Tibial nerve (tissue), 4 donors: ENCODE data around the gene TMEM151B. TPM values are rescaled to one million over a fixed set of nuclear protein-coding genes. Genes with fewer than 3 reads are reported as not detected.

Experiments used
- DNase-seq, 2 donors: peaks; one replicate each; pipeline ENCODE4 v3.0.0-alpha.2; 2019; ENCODE audit warnings: low spot score in 2 of 2
- H3K27ac ChIP-seq, 4 donors: fragments of 200-600 bp; sonication (generic) in 3 of 4; one replicate each; pipeline ENCODE4 v1.5.1; 2017 to 2019; ENCODE audit warnings: mild to moderate bottlenecking in 1 of 4
- H3K27me3 ChIP-seq, 2 donors: fragments of 200-600 bp; sonication (generic) in 1 of 2; one replicate each; pipeline versions ENCODE4 v1.5.1 to v1.6.0; 2017 to 2019
- H3K36me3 ChIP-seq, 3 donors: fragments of 200-600 bp; sonication (generic); one replicate each; pipeline ENCODE4 v1.5.1; 2018 to 2019
- H3K4me1 ChIP-seq, 4 donors: fragments of 200-600 bp; sonication (generic) in 3 of 4; one replicate each; pipeline ENCODE4 v1.5.1; 2017 to 2019
- H3K4me3 ChIP-seq, 4 donors: fragments of 200-600 bp; sonication (generic) in 3 of 4; one replicate each; pipeline ENCODE4 v1.5.1; 2017 to 2019; ENCODE audit warnings: mild to moderate bottlenecking in 1 of 4, moderate library complexity in 1 of 4
- H3K9me3 ChIP-seq, 4 donors: fragments of 200-600 bp; sonication (generic) in 3 of 4; one replicate each; pipeline ENCODE4 v1.5.1; 2017 to 2019
- EP300 ChIP-seq, 2 donors: sonication (generic); formaldehyde crosslinking; IDR thresholded peaks; one replicate each; pipeline ENCODE4 v1.6.1; 2017; ENCODE audit warnings: antibody characterized with exemption in 2 of 2, mild to moderate bottlenecking in 1 of 2
- POLR2A ChIP-seq, 2 donors: fragments of 450-650 bp; IDR thresholded peaks; one replicate each; pipeline ENCODE4 v1.6.1; 2017; ENCODE audit warnings: antibody characterized with exemption in 2 of 2, mild to moderate bottlenecking in 2 of 2, moderate library complexity in 2 of 2
- WGBS, 2 donors: methylation state at CpG; one replicate each; pipeline ENCODE4 v1.1.5; 2018; 5-methylcytosine and 5-hydroxymethylcytosine counted together
- total RNA-seq, 4 donors: library from RNA; depleted of rRNA; stranded (reverse); fragments of >200 nt; gene quantifications; one replicate each; pipeline ENCODE4 v1.1.0, GENCODE V29; 2016
- TF ChIP-seq, protein P1 (sequence below), 5 experiments: fragments of 200-600 bp in 3 of 5; fragments of 450-650 bp in 2 of 5; sonication (generic) in 3 of 5; IDR thresholded peaks; one replicate each; pipeline ENCODE4 v1.5.1; 2016 to 2019; ENCODE audit warnings: antibody characterized with exemption in 5 of 5, mild to moderate bottlenecking in 3 of 5, moderate library complexity in 2 of 5

Gene TMEM151B
- total RNA-seq, 4 donors from 2014 or later, result 0.42 TPM; not detected in 3

DNA sequence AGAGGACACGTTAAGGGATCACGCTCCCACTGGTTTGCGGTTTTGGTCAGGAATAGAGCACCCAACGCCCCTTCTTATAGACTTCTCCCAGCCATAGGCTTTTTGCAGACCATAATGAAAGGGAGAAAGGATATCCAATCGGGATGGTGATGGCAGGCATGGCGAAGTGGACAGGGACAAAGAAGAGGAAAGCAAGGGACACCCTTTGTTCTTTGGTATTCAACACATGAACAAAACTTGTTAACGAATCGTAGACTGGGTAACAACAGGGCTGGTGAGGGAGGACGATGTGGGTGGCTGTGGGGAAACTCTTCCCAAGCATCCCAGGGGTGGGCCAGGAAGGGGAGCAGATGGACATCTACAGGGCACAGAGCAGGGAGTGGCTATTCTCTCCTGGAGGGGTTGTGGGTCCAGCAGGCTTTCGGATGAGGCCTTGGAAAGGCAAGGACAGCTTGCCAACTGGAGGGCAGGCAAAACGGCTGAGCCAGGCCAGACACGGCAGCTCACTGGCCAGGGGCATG lies 24.8 kb upstream of the TMEM151B start:
- peaks cover 0 to 18% (median 0%) of the 10 kb centered on the region in 3 donors for H3K36me3 ChIP-seq
- H3K4me1 ChIP-seq, result peaks cover 0 to 34% (median 18%) of the 10 kb centered on the region in 4 donors
- H3K4me3 ChIP-seq, result peak overlapping the region; percentile 73 to 95 (median 84)
- H3K9me3 ChIP-seq, result no peaks in the 10 kb centered on the region
- TF ChIP-seq, protein P1, sequence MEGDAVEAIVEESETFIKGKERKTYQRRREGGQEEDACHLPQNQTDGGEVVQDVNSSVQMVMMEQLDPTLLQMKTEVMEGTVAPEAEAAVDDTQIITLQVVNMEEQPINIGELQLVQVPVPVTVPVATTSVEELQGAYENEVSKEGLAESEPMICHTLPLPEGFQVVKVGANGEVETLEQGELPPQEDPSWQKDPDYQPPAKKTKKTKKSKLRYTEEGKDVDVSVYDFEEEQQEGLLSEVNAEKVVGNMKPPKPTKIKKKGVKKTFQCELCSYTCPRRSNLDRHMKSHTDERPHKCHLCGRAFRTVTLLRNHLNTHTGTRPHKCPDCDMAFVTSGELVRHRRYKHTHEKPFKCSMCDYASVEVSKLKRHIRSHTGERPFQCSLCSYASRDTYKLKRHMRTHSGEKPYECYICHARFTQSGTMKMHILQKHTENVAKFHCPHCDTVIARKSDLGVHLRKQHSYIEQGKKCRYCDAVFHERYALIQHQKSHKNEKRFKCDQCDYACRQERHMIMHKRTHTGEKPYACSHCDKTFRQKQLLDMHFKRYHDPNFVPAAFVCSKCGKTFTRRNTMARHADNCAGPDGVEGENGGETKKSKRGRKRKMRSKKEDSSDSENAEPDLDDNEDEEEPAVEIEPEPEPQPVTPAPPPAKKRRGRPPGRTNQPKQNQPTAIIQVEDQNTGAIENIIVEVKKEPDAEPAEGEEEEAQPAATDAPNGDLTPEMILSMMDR (IDR thresholded peaks at IDR 0.05), result no peak
- TF ChIP-seq EP300 (IDR thresholded peaks at IDR 0.05), result no peak
- no peak for TF ChIP-seq POLR2A (IDR thresholded peaks at IDR 0.05)
- peak overlapping the region; percentile 95 to 100 (median 98) for H3K27ac ChIP-seq
- no peak for DNase-seq
- WGBS, 2 donors, result 63 to 64% methylated on average over 12 of the region's 12 CpGs
- H3K27me3 ChIP-seq, result no peaks in the 10 kb centered on the region

DNA sequence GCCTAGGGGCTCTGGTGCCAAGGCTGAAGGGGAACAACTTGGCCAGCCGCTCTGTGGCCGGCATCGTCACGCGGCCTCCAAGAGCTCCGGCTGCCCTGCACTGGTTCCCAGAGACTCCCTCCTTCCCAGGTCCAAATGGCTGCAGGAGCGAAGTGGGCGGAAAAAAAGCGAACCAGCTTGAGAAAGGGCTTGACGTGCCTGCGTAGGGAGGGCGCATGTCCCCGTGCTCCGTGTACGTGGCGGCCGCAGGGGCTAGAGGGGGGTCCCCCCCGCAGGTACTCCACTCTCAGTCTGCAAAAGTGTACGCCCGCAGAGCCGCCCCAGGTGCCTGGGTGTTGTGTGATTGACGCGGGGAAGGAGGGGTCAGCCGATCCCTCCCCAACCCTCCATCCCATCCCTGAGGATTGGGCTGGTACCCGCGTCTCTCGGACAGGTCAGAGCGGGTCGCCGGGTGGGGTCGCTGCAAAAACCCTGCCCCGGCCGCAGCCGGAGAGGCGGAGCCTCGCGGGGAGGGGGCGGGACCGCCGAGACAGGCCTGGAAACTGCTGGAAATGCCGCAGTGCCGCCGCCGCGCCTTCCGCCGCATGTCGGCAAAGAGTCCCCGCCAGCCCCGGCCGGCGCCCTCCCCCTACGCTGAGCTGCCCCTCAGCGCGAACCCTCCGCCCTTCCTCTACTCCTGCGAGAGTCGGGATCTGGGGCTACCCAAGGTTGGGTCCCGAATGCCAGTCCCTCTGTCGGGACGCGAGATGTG lies 24.2 kb upstream of the TMEM151B start:
- peaks cover 0 to 25% (median 3%) of the 10 kb centered on the region in 3 donors for H3K36me3 ChIP-seq
- peak; percentile 75 to 81 for DNase-seq
- peak overlapping the region; percentile 95 to 100 (median 98) for H3K27ac ChIP-seq
- no peaks in the 10 kb centered on the region for H3K9me3 ChIP-seq
- peaks cover 0 to 40% (median 18%) of the 10 kb centered on the region in 4 donors for H3K4me1 ChIP-seq
- H3K4me3 ChIP-seq, result peak overlapping the region; percentile 73 to 95 (median 84)
- no peaks in the 10 kb centered on the region for H3K27me3 ChIP-seq
- TF ChIP-seq POLR2A (IDR thresholded peaks at IDR 0.05) (peak in 1 of 2 donors; percentile 86), EP300 (IDR thresholded peaks at IDR 0.05) (peak; percentile 85 to 92)
- TF ChIP-seq, protein P1 (IDR thresholded peaks at IDR 0.05), result peak in 4 of 5 experiments; percentile 6 to 49 (median 26)
- WGBS, 2 donors, result 0 to 1% methylated on average over 23 to 27 of the region's 62 CpGs

DNA sequence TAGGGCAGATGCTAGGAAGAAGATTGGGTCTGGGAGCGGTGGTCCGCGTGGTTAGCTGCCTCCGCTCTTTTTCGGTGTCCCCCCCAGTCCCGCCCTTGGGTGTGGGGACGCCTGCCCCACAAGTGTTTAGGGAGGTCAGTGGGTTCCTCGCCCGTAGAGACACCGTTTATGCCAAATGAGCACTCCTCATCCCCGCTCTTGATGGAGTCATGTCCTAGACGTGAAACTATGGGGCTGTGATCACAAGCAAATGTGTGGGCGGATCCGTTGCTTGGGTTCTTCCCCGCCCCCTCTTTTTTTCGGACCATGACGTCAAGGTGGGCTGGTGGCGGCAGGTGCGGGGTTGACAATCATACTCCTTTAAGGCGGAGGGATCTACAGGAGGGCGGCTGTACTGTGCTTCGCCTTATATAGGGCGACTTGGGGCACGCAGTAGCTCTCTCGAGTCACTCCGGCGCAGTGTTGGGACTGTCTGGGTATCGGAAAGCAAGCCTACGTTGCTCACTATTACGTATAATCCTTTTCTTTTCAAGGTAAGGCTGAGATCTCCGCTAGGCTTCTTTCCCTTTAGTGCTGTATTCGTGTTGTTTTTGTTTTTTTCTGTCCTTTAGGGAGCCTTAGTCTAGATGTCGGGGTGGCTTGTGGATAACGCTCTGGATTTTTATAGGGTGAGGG lies 23.4 kb upstream of the TMEM151B start, which contains the start of gene HSP90AB1:
Gene HSP90AB1 (plus strand): TSS at position 439 of the 675 bp plus-strand sequence. CDS start 1,529 bp downstream, outside the sequence.
- TF ChIP-seq, protein P1 (IDR thresholded peaks at IDR 0.05), result no peak
- peak; percentile 97 to 98 for TF ChIP-seq POLR2A (IDR thresholded peaks at IDR 0.05)
- TF ChIP-seq EP300 (IDR thresholded peaks at IDR 0.05), result peak; percentile 26 to 100
- H3K4me3 ChIP-seq, result peak within 1 kb of the TSS; percentile 73 to 95 (median 84)
- H3K36me3 ChIP-seq, result peaks cover 5 to 32% (median 6%) of the 10 kb centered on the region in 3 donors
- H3K4me1 ChIP-seq, result peaks cover 0 to 42% (median 18%) of the 10 kb centered on the region in 4 donors
- no peaks in the 10 kb centered on the region for H3K9me3 ChIP-seq
- DNase-seq, result peak; percentile 92 to 96
- 0% methylated on average over 30 to 34 of the region's 34 CpGs for WGBS, 2 donors
- H3K27me3 ChIP-seq, result no peaks in the 10 kb centered on the region
- H3K27ac ChIP-seq, result peak within 1 kb of the TSS; percentile 95 to 100 (median 98)

DNA sequence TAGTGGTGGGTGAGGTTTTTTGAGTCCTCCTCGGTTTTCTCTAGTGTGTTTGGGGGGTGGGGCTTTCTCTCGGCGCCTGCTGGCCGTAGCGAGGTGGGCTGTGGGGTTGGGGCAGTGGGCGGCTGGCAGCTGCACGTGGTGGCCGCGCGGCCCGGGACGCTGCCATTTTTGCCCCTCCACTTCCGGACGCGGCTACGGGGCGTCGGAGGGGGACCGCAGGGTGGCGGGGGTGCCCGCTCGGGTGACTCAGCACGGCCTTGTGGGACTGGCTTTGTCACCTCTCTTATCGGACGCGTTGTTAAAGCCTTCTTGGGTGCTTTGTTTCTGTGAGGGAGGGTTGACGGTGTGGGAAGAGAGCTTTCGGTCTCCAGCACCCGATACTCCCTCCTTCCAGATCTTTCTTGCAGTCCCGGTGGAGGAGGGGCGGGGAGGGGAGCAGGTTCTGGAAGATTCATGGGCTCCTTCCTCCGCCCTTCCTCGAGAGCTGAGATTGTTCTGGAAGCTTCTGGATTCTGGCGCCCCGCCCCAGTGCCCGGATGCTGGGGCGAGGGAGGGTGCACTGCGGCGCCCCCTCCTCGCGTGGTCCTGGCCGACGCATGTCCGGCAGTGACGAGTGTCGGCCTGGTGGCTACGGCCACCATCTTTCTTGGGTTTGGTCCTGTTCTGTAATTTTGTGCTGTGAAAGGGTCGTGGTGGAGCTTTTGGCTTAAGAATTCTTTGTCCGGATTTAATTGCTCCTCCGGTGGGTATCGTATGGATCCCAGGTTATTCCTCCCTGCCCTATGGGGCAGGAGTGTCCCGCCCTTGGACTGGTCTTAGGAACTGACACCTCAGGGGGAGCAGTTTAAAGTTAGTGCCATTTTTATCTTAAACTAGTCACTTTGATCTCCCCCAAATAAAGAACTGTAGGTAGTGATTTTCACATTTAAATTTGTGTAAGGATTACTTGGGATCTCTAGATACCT lies 22.6 kb upstream of the TMEM151B start:
- Histone ChIP-seq H3K4me3 (peak overlapping the region; percentile 73 to 95 (median 84)), H3K27me3 (no peaks in the 10 kb centered on the region), H3K4me1 (peaks cover 0 to 47% (median 18%) of the 10 kb centered on the region in 4 donors), H3K9me3 (no peaks in the 10 kb centered on the region), H3K27ac (peak overlapping the region; percentile 95 to 100 (median 98)), H3K36me3 (peaks cover 6 to 40% (median 13%) of the 10 kb centered on the region in 3 donors)
- 0% methylated on average over 44 to 46 of the region's 52 CpGs for whole genome bisulfite sequencing, 2 donors
- TF ChIP-seq POLR2A (IDR thresholded peaks at IDR 0.05), result peak in 1 of 2 donors; percentile 12
- TF ChIP-seq, protein P1 (IDR thresholded peaks at IDR 0.05), result no peak
- peak; percentile 78 to 96 for TF ChIP-seq EP300 (IDR thresholded peaks at IDR 0.05)
- DNase-seq, result peak; percentile 64 to 75
